Renal cortex interstitium (tissue), 11 donors: ENCODE measurements around the gene KLHL25. TPM values are rescaled to one million over a fixed set of nuclear protein-coding genes. Genes with fewer than 3 reads are reported as not detected.
A peak's percentile ranks its signal among the peaks of the same experiment; 100 is the strongest.

ENCODE experiments used
- DNase-seq, 11 donors: peaks; one replicate each; pipeline ENCODE4 v3.0.0-alpha.2; 2013; ENCODE audit warnings: low read depth in 9 of 11, low spot score in 4 of 11; ENCODE audit errors: extremely low read depth in 1 of 11
- polyA plus RNA-seq, 3 donors: library from polyadenylated mRNA; unstranded; fragments of 120-200 nt; gene quantifications; one replicate each; pipeline ENCODE4 v1.2.1, GENCODE V29; 2013; ENCODE audit not compliant: insufficient read length in 3 of 3

KLHL25 gene
- polyA plus RNA-seq, 3 donors = 8.7 to 13.2 (median 12.8) TPM

GRCh38 chr15:85741021-85741421 is 53.7 kb downstream of the KLHL25 start:
- DNase-seq = no peak

DNA sequence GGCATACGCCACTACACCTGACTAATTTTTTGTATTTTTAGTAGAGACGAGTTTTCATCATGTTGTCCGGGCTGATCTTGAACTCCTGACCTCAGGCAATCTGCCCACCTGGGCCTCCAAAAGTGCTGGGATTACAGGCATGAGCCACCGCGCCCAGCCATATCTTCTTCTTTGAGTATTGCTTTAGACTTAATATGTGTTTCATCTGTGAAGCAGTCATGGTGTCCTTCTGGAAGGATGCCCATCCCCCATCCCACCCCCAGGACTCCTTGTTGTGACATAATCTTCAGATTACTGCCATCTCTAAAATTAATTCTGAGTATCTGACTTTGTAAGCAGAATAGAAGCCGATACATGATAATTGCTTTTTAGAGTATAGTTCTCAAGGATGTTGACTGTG is 57.7 kb downstream of the KLHL25 start:
- DNase-seq = no peak

DNA sequence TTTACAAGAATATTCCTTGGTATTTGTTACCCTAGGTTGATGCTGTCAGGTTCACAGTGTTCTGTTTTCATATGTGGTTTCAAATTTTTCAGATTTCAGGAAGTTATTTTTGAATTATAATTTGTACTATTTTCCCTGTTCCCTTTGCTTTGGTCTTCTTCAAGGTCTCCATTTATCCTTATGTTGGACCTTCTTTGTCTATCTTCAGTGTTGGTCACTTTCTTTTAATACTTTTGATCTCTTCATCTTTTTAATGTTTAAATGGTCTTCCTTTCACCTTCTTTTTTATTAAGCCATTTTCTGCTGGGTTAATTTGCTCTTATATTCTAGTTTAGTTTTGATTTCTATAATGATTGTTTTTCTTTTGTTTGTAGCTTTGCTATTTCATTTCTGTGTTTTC is 61.3 kb downstream of the KLHL25 start:
- no peak for DNase-seq

- DNase-seq = peak in 4 of 11 donors; percentile 52 to 73 (median 62)
Observed at GRCh38 chr15:85730001-85730820, 64.5 kb downstream of the KLHL25 start.

DNA sequence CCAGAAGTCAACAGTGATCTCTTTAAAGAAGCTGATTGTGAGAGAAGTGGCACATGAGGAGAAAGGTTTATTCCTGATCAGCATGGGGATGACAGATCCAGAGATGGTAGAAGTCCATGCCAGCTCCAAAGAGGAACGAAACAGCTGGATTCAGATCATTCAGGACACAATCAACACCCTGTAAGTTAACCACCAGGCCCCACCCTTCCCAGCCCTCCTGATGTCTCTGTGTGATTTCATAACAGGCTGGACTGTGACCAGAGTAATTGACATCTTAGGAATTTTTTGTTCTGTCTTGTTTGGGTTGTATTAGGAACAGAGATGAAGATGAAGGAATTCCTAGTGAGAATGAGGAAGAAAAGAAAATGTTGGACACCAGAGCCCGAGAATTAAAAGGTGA is 67.7 kb downstream of the KLHL25 start:
- DNase-seq = no peak

- no peak for DNase-seq
Observed at GRCh38 chr15:85726454-85726853, 68.3 kb downstream of the KLHL25 start.

DNA sequence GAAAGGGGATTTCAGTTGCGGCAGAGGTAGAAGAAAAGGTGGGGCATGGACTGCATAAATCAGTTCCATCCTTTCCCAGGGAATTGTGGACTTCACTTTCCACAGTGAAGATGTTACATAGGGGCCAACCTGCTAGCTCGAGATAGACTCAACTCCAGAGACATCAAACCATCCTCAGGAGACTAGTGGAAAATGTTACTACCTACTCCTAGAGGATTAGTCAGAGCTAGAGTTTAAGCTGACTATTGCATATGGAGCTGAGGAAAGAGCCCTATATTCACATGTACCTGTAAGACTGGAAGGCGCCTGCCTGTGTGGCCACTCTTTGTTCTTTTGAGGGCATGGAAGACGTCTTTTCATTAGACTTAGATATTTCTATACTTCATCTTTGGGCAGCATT is 69.2 kb downstream of the KLHL25 start:
- no peak for DNase-seq

- DNase-seq = no peak
Observed at GRCh38 chr15:85725019-85725418, 69.7 kb downstream of the KLHL25 start.

- no peak for DNase-seq
Observed at GRCh38 chr15:85723960-85724945, 70.5 kb downstream of the KLHL25 start.

DNA sequence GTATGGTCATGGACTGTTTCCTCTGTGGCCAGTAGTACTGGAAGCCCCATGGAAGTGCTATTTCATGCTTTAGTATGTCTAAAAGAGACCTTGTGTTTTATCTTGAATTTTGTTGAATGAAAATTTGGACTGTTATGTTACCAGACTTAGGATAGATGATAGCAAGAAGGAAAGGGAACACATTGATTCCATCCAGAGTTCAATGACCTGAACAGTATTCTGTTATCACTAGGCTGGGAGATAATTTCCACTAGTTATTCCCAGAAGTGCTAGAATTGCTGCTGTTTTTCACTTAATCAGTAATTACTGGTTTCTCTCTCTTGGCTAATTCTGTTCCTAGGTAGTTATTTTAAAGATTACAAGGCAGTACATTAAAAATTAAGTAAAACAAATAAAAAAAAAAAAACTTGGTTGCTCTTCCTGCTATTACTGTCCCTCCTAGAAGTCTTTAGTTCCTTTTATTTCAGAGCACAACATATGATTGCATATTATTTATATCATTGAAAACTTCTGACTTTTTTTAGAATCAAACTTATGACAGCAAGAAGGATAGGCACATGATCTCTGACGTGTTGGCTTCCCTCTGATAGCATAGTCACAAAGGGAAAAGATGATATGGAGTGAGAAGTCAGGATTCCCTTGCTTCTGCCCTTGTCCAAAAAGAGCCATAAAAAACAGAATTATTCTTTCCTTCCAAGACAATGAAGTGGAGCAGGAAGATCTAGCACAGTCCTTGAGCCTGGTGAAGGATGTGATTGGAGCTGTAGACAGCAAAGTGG is 72.2 kb downstream of the KLHL25 start:
- DNase-seq = no peak

DNA sequence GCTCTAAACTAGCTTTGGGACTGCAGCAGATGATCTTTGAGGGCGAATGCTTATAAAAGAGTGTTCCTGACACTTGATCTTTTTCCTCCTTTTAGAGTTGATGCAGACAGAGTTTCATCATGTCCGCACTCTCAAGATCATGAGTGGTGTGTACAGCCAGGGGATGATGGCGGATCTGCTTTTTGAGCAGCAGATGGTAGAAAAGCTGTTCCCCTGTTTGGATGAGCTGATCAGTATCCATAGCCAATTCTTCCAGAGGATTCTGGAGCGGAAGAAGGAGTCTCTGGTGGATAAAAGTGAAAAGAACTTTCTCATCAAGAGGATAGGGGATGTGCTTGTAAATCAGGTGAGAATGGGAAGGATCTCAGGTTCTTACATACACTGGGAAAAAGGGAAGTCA is 75.7 kb downstream of the KLHL25 start:
- DNase-seq = no peak

DNA sequence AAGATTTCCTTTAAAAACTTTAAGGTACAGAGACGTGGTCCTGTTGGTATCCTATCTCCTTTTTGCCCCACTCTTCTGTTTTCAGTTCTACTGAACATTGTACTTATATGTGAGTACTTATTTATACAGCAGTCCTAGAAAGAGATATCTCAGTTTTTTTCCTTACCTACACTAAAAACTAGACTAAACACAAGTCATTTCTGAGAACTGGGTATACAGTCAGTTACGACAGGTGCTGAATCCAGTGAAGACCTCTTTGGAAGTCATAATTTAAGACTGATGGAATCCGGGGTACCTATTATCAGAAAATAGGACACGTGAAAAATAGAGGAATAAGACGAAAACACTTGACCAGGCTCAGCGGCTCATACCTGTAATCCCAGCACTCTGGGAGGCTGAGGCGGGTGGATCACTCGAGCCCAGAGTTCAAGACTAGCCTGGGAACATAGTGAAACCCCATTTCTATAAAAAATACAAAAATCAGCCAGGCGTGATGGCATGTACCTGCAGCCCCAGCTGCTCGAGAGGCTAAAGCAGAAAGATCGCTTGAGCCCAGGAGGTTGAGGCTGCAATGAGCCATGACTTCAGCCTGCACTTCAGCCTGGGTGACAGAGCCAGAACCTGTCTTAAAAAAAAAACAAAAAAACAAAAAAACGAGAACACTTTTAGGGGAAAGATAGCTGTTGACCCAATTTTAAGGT is 76.3 kb downstream of the KLHL25 start:
- no peak for DNase-seq

DNA sequence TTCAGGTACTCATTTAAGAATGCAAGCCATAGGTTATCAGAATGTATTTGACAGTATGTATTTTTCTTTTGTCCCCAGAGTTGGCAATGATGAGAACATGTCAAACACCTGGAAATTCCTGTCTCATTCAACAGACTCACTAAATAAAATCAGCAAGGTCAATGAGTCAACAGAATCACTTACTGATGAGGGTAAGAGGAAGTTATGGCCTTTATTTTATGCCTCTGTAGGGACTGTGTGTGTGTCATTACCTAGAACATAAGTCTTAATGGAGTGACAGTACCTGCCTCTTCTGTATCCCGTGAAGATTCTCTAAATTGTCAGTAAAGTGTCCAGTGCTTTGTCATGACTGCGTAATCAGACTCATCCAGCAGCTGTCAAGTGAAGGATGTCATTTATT is 77.5 kb downstream of the KLHL25 start:
- no peak for DNase-seq

DNA sequence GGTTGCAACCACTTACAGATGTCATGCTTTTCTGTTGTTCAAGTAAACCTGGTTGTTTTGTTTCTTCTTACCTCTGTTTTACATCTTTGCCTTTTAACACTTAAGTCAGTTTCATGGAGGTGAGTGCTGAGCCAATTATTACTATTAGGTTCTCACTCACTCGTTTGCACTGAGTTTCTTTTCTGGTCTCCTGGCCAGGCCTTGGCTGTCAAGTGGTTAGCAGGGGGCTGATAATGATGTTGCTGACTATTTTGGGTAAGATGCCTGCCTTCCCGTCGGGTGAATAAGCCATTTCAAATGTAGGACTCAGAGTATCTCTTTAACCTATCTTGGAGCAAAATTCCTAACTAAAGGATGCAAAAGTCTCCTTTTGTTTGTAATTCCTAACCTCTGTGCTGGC is 78.5 kb downstream of the KLHL25 start:
- DNase-seq = no peak

DNA sequence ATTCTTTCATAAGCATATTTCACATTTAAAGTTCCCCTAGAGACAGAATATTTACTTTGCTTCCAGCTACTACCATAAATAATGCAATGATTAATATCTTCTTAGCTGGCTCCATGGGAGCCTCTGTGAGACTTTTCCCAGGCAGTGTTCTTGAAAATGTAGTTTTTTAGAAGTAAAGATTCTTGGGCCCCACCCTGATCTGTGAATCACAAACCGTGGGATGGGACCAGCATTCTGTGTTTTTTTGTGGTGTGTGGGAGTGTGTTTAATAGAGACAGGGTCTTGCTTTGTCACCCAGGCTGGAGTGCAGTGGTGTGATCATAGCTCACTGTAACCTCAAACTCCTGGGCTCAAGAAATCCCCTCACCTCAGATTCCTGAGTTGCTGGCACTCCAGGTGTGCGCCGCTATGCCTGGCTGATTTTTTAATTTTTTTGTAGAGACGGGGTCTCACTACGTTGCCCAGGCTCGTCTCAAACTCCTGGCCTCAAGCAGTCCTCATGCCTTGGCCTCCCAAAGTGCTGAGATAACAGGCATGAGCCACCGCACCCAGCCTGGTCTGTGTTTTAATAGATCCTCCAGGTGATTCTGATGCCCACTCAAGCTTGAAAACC is 83.0 kb downstream of the KLHL25 start:
- DNase-seq = no peak

GRCh38 chr15:85710340-85710842 is 84.3 kb downstream of the KLHL25 start:
- DNase-seq = no peak
